Effector memory CD4-positive, alpha-beta T cell (primary cell): ENCODE measurements around the gene B4GALNT3.

ENCODE experiments used
- DNase-seq, 3 donors: peaks; one replicate each; pipeline ENCODE4 v3.0.0-alpha.2; 2020
- H3K27ac ChIP-seq: 2 replicates; pipeline ENCODE4 v1.7.0; 2013; ENCODE audit warnings: mild to moderate bottlenecking, low read length, moderate library complexity; ENCODE audit not compliant: insufficient read depth, poor library complexity, severe bottlenecking
- H3K27me3 ChIP-seq: replicated peaks from 2 replicates; pipeline ENCODE4 v1.7.0; 2013; ENCODE audit warnings: mild to moderate bottlenecking, low read length; ENCODE audit not compliant: insufficient read depth, control insufficient read depth, poor library complexity, severe bottlenecking
- H3K36me3 ChIP-seq: 2 replicates; pipeline ENCODE4 v1.7.0; 2013; ENCODE audit warnings: mild to moderate bottlenecking, low read length, moderate library complexity; ENCODE audit not compliant: control insufficient read depth, insufficient read depth
- H3K4me1 ChIP-seq: 2 replicates; pipeline ENCODE4 v1.7.0; 2013; ENCODE audit warnings: low read length, mild to moderate bottlenecking; ENCODE audit not compliant: control insufficient read depth, insufficient read depth, poor library complexity, severe bottlenecking
- H3K4me3 ChIP-seq: 2 replicates; pipeline ENCODE4 v1.7.0; 2013; ENCODE audit warnings: low read length, low read depth, mild to moderate bottlenecking; ENCODE audit not compliant: insufficient read depth, poor library complexity, severe bottlenecking
- H3K9me3 ChIP-seq: 2 replicates; pipeline ENCODE4 v1.7.0; 2013; ENCODE audit warnings: mild to moderate bottlenecking, low read length, moderate library complexity; ENCODE audit not compliant: control insufficient read depth

The B4GALNT3 gene

DNA sequence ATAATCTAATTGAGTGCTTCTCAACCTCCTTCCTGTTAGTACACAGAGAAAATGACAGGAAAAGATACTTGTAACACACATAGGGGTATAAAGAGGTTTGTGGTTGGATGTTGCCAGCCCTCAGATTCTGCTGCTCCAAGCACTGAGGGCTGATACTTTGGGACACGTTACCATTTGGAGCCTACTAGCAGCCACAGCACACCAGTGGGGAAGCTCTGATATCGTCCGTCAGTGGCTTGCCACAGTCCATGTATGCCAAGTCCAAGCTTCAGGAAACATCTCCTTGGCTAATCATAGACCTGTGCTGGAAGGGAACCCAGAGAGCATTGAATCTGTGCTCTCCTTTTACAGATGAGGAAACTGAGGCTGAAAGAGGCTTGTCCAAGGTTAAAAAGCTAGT lies 22.3 kb downstream of the B4GALNT3 start:
- Histone ChIP-seq H3K4me3 (no peak overlapping the region), H3K9me3 (no peaks in the 10 kb centered on the region), H3K27ac (no peak overlapping the region), H3K27me3 (no peaks in the 10 kb centered on the region), H3K36me3 (no peaks in the 10 kb centered on the region), H3K4me1 (no peaks in the 10 kb centered on the region)
- no peak for DNase-seq

DNA sequence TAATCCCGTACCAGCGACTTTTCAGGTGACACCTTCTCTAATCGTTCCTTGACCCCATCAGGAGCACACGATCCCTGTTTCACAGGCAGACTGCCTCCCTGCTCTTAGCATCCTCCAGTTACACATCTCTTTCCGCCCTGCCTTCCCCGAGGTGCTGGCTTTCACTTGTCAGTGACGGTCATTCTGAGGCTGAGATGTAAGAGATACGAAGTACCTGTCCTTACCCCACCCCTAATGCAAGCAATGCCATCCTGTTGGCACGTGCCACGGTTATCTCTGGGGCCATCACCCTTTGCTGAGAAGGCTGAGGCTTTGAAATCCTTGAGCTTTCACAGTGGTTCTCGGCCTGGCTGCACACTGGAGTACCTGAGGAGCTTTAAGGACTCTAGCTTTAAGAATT lies 24.4 kb downstream of the B4GALNT3 start:
- Histone ChIP-seq H3K36me3 (no peaks in the 10 kb centered on the region), H3K27ac (no peak overlapping the region), H3K27me3 (no peaks in the 10 kb centered on the region), H3K9me3 (no peaks in the 10 kb centered on the region), H3K4me3 (no peak overlapping the region), H3K4me1 (no peaks in the 10 kb centered on the region)
- DNase-seq, result no peak

DNA sequence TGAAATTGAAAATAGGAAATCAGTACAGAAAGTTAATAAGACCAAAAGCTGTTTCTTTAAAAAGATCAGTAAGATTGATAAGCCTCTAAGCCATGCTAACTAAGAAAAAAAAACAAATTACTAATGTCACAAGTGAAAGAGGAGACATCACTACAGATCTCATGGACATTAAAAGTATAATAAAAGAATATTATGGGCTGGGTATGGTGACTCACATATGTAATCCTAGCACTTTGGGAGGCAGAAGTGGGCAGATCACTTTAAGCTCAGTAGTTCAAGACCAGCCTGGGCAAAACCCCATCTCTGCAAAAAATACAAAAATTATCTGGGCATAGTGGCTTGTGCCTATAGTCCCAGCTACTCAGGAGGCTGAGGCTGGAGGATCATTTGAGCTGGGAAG lies 30.5 kb downstream of the B4GALNT3 start:
- no peaks in the 10 kb centered on the region for H3K9me3 ChIP-seq
- H3K27me3 ChIP-seq, result no peaks in the 10 kb centered on the region
- no peaks in the 10 kb centered on the region for H3K4me1 ChIP-seq
- no peak overlapping the region for H3K4me3 ChIP-seq
- no peaks in the 10 kb centered on the region for H3K36me3 ChIP-seq
- DNase-seq, result no peak
- H3K27ac ChIP-seq, result no peak overlapping the region

DNA sequence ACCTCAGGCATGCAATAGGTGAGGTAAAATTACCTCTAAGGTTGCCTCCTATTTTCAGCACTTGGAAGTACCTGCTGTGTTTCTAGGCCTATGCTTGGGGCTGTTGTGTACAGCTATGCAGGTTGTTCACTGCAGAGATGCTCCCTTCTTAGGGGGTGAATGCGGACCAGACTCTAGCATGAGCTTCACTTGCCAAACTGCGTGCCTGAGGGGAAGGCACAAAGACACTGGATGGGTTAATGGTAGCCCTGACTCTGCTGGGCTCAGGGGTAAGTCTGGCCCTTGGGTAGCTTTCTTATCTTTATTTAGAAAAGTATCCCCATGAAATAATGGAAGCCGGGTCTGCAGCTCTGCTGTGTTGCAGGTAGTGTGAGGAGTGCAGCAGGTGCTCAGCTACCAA lies 35.7 kb downstream of the B4GALNT3 start:
- no peak overlapping the region for H3K27ac ChIP-seq
- H3K4me1 ChIP-seq, result no peaks in the 10 kb centered on the region
- no peak for DNase-seq
- no peak overlapping the region for H3K4me3 ChIP-seq
- no peaks in the 10 kb centered on the region for H3K36me3 ChIP-seq
- H3K9me3 ChIP-seq, result no peaks in the 10 kb centered on the region
- H3K27me3 ChIP-seq, result no peaks in the 10 kb centered on the region

DNA sequence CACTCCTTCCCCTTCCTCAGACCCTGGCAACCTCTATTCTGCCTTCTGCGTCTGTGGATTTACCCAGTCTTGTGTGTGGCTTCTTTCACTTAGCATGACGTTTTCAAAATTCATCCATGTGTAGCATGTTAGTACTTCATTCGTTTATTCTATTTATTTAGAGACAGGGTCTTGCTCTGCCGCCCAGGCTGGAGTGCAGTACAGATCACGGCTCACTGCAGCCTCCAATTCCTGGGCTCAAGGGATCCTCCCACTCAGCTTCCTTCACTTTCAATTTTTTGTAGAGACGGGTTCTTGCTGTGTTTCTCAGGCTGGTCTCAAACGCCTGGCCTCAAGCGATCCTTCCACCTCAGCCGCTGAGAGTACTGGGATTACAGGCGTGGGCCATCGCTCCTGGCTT lies 37.0 kb downstream of the B4GALNT3 start:
- no peaks in the 10 kb centered on the region for H3K36me3 ChIP-seq
- H3K4me1 ChIP-seq, result no peaks in the 10 kb centered on the region
- H3K4me3 ChIP-seq, result no peak overlapping the region
- no peaks in the 10 kb centered on the region for H3K9me3 ChIP-seq
- no peak for DNase-seq
- no peaks in the 10 kb centered on the region for H3K27me3 ChIP-seq
- no peak overlapping the region for H3K27ac ChIP-seq

DNA sequence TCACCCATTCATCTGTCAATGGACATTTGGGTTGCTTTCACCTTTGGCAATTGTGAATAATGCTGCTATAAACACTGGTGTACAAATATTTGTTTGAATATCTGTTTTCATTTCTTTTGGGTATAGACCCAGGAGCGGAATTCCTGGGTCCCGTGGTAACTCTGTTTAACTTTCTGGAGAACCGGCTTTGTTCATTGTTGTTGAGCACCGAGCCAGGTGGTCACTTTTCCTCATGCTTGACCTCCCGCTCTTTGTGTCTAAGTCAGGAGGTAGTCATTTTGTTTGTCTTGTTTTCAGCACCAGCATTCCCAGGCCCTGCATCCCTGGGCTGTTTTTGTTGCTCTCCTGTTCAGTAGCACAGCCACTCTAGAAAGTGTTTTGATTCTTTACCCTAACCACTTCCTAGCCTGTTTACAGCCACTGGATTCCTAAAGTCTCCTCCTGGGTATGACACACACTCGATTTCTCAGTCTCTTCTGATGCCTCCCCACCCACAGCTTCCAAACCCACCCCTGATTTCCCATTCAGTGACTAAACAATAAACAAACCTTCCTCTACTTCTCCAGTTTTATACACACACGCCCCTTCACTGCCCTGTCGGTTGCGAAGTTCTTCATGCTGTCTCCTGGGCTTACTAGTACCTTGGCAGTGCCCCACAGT lies 37.9 kb downstream of the B4GALNT3 start:
- Histone ChIP-seq H3K36me3 (no peaks in the 10 kb centered on the region), H3K4me3 (no peak overlapping the region), H3K27me3 (no peaks in the 10 kb centered on the region), H3K27ac (no peak overlapping the region), H3K9me3 (no peaks in the 10 kb centered on the region), H3K4me1 (no peaks in the 10 kb centered on the region)
- no peak for DNase-seq

DNA sequence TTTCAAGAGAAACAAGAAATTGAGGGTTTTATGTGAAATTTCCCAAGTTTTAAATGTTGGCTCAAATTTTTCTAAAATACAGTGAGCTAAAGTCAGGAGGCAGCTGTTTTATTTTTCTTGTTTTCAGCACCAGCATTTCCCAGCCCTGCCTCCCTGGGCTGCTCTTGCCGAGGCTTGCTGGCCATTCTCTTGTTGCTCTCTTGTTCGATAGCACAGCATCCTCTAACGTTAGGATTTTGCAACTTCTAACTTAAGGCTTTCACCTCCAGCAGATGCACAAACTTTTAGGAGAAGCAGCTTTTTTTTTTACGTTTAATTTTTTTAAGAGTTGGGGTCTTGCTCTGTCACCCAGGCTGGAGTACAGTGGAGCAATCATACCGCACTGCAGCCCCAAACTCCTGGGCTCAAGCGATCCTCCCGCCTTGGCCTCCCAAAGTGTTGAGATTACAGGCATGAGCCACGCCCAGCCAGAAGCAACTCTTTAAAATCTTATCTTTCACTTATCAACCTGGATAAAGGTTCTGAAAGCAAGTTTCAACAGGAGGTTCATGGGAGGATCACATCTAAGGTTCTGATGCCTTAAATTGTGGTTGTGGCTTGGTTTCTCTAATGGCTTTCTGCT lies 40.2 kb downstream of the B4GALNT3 start:
- Histone ChIP-seq H3K4me1 (no peaks in the 10 kb centered on the region), H3K27ac (no peak overlapping the region), H3K36me3 (no peaks in the 10 kb centered on the region), H3K9me3 (no peaks in the 10 kb centered on the region), H3K4me3 (no peak overlapping the region), H3K27me3 (no peaks in the 10 kb centered on the region)
- DNase-seq, result no peak

DNA sequence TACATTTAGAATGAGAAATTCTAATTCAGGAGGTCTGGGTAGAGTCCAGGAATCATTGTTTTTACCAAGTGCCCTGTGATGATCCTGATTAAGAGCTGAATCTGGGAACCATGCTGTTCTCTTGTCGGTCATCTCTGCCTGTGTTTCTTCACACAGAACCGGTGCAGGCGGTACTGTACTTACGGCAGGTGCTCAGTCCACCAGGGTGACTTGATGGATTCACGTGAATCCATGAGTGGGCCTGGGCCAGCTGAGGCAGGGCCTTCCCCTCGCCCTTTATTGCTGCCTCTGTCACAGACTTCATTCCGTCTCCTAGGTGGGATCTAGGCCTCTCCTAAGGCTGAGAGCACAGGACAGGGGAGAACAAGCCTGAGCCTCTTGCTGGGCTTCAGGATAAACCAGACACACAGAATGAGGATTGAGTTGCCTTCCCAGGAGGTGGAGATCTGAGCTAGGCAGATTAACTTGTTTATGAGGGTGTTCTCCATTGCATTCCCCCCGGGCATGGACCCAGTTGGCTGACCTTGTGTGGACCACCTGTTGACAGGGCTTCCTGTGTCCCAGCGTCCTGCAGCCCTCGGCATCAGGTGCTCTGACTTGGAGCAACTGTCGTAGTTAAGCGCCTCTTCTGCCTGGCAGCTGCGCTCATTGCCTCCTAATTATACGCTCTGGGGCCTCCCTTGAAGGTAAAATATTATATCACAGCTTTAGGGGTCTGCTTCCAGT lies 42.1 kb downstream of the B4GALNT3 start:
- Histone ChIP-seq H3K4me3 (no peak overlapping the region), H3K4me1 (no peaks in the 10 kb centered on the region), H3K27me3 (no peaks in the 10 kb centered on the region), H3K36me3 (no peaks in the 10 kb centered on the region), H3K27ac (no peak overlapping the region), H3K9me3 (no peaks in the 10 kb centered on the region)
- no peak for DNase-seq

DNA sequence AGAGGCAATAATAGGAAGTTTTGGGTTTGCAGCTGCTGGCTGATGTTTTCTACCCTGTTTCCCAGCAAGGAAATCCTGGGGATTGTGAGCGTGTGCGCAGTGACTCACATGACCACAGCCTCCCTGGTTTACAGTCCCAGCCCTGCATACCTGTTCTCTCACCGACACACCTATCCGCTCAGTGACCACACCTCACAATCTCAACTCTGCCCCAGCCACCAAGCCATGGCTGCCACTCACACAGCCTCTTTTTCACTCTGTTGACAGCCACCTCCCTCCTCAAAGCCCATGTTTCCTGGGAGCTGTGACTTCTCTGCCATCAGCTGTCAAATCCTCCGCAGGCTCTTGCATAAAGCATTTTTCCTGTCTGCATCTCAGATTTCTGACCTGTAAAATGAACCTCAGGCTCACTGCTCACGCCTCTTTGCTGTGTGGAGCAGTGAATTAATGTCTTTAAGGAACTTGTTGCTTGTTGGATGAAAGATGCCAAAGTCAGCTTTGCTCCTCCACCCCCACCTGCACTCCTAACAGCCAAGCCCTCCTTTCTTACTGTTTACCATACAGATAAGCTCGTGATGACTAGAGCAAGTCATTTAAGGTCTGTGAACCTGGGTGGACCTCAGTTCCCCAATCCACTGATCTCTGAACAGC lies 43.5 kb downstream of the B4GALNT3 start:
- H3K27me3 ChIP-seq, result no peaks in the 10 kb centered on the region
- no peaks in the 10 kb centered on the region for H3K4me1 ChIP-seq
- no peak for DNase-seq
- no peak overlapping the region for H3K27ac ChIP-seq
- H3K4me3 ChIP-seq, result no peak overlapping the region
- no peaks in the 10 kb centered on the region for H3K36me3 ChIP-seq
- no peaks in the 10 kb centered on the region for H3K9me3 ChIP-seq

DNA sequence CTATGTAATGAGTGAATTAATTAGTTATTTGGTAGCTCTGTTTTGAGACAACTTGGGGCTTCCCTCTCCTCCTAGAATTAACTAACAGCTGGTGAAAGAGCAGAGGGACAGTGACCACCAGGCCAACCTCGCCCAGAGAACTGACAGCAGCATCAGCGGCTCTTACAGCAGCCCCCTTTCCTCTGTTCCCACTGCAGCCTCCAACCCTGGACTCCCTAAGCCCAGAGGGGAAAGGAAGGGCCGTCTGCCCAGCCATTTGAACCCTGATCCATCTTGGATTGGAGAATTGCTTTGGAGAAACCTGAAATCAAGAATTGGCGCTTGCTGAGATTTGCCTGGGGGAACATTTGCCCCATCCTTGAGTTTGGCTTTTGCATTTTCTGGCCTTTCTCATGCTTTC lies 45.5 kb downstream of the B4GALNT3 start:
- Histone ChIP-seq H3K4me1 (no peaks in the 10 kb centered on the region), H3K9me3 (no peaks in the 10 kb centered on the region), H3K36me3 (no peaks in the 10 kb centered on the region), H3K27ac (no peak overlapping the region), H3K4me3 (no peak overlapping the region), H3K27me3 (no peaks in the 10 kb centered on the region)
- DNase-seq, result no peak
